GM19238 (cell line): ENCODE data around the gene ANO9.
"Not testable (repeated sequence)": the region's sequence is repeated elsewhere in the genome, so short reads cannot be mapped to it uniquely, and the experiment has no call there.

Source experiments
- DNase-seq: peaks from one replicate; pipeline ENCODE4 v3.0.0; 2011; ENCODE audit warnings: low spot score; ENCODE audit not compliant: insufficient read length

ANO9 gene

GRCh38 chr11:416757-417621 is 24.8 kb downstream of the ANO9 start:
- no peak for DNase-seq

DNA sequence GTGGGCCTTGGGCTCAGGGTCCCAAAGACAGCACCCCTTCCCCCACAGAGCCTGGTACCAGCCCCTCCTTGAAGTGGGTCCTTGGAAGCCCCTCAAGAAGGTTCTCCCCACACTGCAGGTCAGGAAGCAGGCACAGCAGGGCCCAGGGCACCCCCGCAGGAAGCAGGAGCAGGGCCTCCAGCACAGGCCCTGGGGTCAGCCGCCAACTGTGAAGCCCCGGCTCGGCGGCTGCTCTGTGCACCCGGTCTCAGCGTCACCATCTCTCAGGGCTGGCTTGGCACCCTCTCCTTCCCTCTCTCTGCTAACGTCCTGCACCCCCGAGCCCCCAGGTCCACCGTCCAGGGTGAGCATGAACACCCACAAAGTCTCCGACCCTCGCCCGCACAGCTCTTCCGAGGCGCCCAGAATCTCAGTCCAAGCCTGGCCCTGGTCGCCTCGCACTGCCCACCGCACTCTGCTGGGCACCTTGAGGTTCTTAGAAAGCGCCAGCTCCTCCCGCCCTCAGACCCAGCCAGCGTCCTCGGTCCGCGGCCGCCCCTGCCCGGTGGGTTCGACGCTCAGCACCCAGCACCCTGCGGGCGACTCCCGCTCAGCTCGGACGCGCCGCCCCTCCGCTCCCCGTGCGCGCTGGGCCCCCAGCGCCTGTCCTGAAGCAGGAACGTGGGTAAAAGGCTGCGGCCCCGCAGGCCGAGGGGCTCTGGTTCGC is 25.6 kb downstream of the ANO9 start:
- no peak for DNase-seq

DNA sequence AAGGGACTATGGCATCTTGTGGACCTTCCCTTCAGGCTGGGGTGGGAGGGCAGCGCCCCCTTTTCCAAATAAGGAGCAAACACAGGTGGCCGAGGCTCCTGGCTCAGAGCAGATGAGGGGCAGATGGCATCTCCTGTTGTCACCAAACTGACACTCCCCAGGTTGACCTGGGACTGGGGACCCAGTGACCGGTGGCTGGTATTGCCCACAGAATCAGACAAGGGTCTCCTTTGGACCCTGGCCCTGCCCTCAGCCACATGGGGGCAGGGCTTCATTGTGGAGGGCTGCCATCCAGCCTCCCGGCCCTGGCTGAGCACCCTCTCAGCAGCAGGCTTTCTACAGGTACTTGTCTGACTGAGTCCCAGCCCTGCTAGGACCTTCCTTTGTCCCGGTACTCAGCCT is 26.2 kb downstream of the ANO9 start:
- no peak for DNase-seq

GRCh38 chr11:414318-414857 is 27.4 kb downstream of the ANO9 start:
- DNase-seq: no peak

- DNase-seq: no peak
These were observed 28.4 kb downstream of the ANO9 start for GRCh38 chr11:413120-414081.

DNA sequence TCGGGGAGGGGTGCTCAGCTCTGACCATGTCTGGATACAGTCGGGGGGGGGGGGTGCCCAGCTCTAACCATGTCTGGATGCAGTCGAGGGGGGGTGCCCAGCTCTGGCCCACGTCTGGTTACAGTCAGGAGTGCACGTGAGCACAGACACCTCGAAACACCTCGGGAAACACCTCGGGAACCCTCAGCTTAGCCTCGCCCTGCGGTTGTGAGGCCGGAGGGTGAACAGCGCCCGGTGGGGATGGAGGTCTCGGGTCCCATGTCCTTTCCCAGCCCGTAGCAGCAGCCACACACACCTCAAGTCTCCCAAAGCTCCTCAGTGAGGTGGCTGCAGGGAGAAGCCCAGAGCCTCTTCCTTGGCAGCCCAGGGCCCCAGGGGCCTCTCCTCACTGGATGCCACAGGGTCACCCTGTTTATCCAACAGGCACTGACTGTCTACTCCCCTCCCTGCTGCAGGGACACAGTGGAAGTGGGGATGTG is 29.1 kb downstream of the ANO9 start:
- no peak for DNase-seq

- not testable (repeated sequence) for DNase-seq
These were observed 30.3 kb downstream of the ANO9 start for GRCh38 chr11:411520-411919.

GRCh38 chr11:410711-411110 is 31.1 kb downstream of the ANO9 start:
- not testable (repeated sequence) for DNase-seq

- DNase-seq: no peak
These were observed 32.0 kb downstream of the ANO9 start for GRCh38 chr11:409600-410483.

DNA sequence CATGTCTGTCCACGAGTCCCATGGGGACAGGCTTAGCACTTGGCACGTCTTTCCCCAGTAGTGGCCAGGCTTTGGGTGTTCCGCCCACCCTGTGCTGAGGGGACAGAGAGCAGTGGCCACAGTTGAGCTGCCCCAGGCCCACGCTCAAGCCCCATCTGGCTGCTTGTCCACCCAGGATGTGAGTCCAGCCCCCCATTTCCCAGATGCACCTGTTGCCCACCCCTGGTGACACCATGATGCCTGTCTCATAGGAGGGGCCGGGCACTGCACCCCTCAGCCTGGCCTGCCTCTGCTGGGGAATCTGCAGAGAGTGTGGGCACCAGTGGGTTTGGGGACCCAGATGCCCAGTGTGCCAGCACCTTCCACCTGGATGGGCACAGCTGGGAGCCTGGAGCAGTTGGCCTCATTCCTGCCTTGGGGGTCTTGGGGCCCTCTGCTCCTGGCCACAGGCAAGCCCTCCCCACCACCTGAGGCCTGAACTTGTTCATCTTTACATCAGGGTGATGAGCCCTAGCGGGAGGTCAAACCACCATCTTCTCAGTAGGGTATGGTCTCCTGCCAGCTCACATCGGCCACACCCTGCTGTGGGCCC is 32.7 kb downstream of the ANO9 start:
- DNase-seq: no peak

- no peak for DNase-seq
These were observed 33.4 kb downstream of the ANO9 start for GRCh38 chr11:408154-409007.

DNA sequence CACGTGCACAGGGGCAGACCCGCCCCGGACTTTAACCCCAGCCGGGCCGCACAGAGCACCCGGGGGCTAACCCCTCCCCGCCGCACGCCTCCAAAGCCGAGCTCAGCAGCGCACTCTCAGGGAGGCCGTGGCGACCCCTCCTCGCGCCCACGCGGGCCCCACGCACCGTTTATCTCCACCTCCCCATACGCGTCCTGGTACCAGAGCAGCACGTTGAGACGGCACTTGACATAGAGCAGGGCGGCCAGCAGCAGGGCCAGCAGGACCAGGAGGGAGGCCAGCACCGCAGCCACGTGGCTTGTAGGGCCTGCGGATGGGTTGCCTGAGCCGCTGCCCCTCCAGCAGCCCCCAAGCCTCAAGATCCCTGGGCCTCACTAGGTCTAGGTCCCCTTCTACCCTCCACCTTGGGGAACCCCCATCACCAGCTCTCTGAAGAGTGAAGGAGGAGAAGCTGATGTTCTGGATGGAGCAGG is 34.1 kb downstream of the ANO9 start:
- DNase-seq: no peak

DNA sequence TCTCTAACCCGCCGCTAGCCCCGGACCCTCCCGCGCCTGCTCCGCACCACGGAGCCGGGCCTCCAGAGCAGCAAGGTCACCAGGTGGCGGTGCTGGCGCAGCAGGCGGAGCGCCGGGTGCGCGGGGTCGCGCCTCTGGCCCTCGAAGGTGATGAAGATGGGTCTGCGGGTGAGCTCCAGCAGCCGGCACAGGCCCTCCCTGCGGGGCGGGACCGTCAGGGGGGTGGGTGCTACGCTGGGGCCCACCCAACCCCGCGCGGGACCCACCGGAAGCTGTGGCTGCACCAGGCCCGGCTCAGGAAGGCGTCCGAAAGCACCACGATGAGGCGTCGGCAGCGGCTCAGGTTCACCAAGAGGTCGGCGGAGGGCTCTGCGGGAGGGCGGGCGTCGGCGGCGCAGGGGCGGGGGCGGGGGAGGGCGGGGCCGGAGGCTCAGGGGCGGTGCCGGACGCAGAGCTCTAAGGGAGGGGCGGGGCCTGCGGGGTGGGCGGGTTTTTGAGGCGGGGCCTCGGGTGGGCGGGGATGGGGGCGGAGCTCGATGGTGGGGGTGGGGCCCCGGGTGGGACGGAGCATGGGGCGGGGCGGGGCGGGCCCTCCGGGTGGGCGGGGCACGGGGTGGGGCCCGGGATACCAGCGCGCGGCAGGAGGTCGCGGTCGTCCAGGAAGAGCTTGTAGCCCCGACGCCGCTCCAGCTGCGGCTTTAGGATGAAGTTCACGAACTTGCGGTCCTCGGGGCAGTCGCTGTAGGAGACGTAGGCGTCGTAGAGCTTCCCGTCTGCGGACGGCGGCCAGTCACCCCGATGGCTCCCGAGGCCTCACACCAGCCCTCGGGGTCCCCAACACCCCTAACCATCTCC is 34.8 kb downstream of the ANO9 start:
- DNase-seq: peak; percentile 98

DNA sequence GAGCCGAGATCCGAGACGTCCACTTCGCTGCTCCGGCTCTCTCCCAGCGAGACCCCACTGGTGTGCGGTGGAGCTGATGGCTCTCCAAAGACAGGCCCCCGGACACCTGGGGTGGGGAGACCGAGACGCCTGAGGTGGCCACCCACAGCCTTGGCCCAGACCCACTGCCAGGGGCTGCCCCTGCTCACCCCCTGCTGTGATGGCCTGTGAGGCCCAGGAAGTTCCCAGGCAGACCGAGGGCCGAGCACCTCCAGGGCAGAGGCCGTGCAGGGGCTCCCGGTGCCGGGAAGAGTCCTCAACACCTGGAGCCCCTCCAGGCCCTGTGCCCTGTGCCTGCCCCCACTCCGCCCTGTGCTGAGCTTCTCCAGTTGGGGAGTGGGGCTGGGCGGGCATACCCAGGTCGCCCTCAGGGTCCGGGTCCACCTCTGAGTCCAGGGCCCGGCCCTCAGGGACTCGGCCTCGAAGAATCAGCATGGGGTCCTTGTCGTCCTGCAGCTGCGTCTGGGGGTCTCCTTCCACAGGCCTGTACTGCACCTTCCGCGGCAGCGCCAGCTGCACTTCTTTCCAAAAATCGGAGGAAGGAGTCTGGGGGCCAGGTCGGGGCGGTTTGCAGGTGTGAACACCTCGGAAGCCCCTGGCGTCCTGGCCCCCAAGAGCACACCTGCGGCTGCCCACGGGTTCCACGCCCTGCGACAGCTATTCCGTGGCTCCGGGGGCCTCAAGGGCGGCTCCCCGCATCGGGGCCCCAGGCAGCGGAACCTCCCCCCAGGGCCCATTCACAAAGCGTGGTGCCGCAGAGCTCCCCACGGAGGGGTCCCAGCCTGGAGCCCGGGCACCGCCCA is 35.6 kb downstream of the ANO9 start:
- DNase-seq: no peak

GRCh38 chr11:405323-405953 is 36.4 kb downstream of the ANO9 start:
- no peak for DNase-seq

GRCh38 chr11:404551-405264 is 37.1 kb downstream of the ANO9 start:
- no peak for DNase-seq
